Upper lobe of left lung (tissue), 6 donors: ENCODE measurements around the gene SLC25A48. TPM values are rescaled to one million over a fixed set of nuclear protein-coding genes. Genes with fewer than 3 reads are reported as not detected.
A peak's percentile ranks its signal among the peaks of the same experiment; 100 is the strongest.

Source experiments
- ATAC-seq, 2 donors: fragments of 200-7000 bp; cut with Tn5 transposase; one replicate each; pipeline ENCODE4 v1.9.1; 2022; ENCODE audit warnings: mild to moderate bottlenecking in 2 of 2, moderate library complexity in 2 of 2; ENCODE audit not compliant: low FRiP score in 2 of 2
- DNase-seq, 2 donors: peaks; one replicate each; pipeline ENCODE4 v3.0.0-alpha.2; 2019 to 2020
- H3K27ac ChIP-seq, 4 donors: fragments of 200-600 bp; sonication (generic); one replicate each; pipeline ENCODE4 v1.5.1; 2016 to 2019
- H3K27me3 ChIP-seq, 4 donors: fragments of 200-600 bp; sonication (generic); one replicate each; pipeline ENCODE4 v1.5.1; 2017 to 2019
- H3K36me3 ChIP-seq, 4 donors: fragments of 200-600 bp; sonication (generic); one replicate each; pipeline ENCODE4 v1.5.1; 2016 to 2019
- H3K4me1 ChIP-seq, 4 donors: fragments of 200-600 bp; sonication (generic); one replicate each; pipeline ENCODE4 v1.5.1; 2018 to 2019
- H3K4me3 ChIP-seq, 4 donors: fragments of 200-600 bp; sonication (generic); one replicate each; pipeline ENCODE4 v1.5.1; 2017 to 2019; ENCODE audit warnings: mild to moderate bottlenecking in 2 of 4, moderate library complexity in 1 of 4
- H3K9me3 ChIP-seq, 4 donors: fragments of 200-600 bp; sonication (generic); one replicate each; pipeline ENCODE4 v1.5.1; 2018 to 2019
- CTCF ChIP-seq, 6 experiments: fragments of 450-650 bp in 4 of 6; fragments of 200-600 bp in 2 of 6; sonication (generic) in 2 of 6; IDR thresholded peaks; one replicate each; pipeline ENCODE4 v1.5.1; 2016 to 2019; ENCODE audit warnings: antibody characterized with exemption in 6 of 6
- EP300 ChIP-seq, 4 donors: sonication (generic); formaldehyde crosslinking; IDR thresholded peaks; one replicate each; pipeline ENCODE4 v1.5.1; 2017; ENCODE audit warnings: antibody characterized with exemption in 4 of 4, control low read depth in 2 of 4
- POLR2A ChIP-seq, 4 donors: fragments of 450-650 bp; IDR thresholded peaks; one replicate each; pipeline ENCODE4 v1.5.1; 2016 to 2017; ENCODE audit warnings: antibody characterized with exemption in 4 of 4, mild to moderate bottlenecking in 2 of 4
- POLR2AphosphoS5 ChIP-seq, 2 donors: sonication (generic); formaldehyde crosslinking; IDR thresholded peaks; one replicate each; pipeline ENCODE4 v1.5.1; 2017; ENCODE audit warnings: antibody characterized with exemption in 2 of 2
- WGBS, 2 donors: methylation state at CpG; one replicate each; pipeline ENCODE4 v1.1.5; 2017 to 2018; 5-methylcytosine and 5-hydroxymethylcytosine counted together
- total RNA-seq, 6 donors: library from RNA; depleted of rRNA in 4 of 6; stranded (reverse); fragments of >200 nt in 4 of 6; gene quantifications; one replicate each; pipeline versions ENCODE4 v1.1.0 to v1.2.1, GENCODE V29; 2016 to 2021
- donor health status: DM: no; HTN: no; CAD: no; lungs with moderate emphysema.
- donor health status: DM: no; HTN: yes; CAD: no; lungs with severe emphysema.

SLC25A48 gene
- total RNA-seq, 6 donors from 2014 or later, result not detected

GRCh38 chr5:135879591-135879990 is 45.1 kb downstream of the SLC25A48 start:
- Histone ChIP-seq H3K27ac (no peak overlapping the region), H3K9me3 (no peaks in the 10 kb centered on the region), H3K4me1 (peaks cover 0 to 6% (median 0%) of the 10 kb centered on the region in 4 donors), H3K27me3 (no peaks in the 10 kb centered on the region), H3K36me3 (no peaks in the 10 kb centered on the region), H3K4me3 (no peak overlapping the region)
- DNase-seq, result no peak
- TF ChIP-seq POLR2AphosphoS5 (IDR thresholded peaks at IDR 0.05), result no peak
- WGBS, 2 donors, result 81 to 100% methylated on average over 3 of the region's 3 CpGs
- no peak for ATAC-seq

- Histone ChIP-seq H3K4me3 (no peak overlapping the region), H3K27me3 (no peaks in the 10 kb centered on the region), H3K4me1 (peaks cover 0 to 6% (median 0%) of the 10 kb centered on the region in 4 donors), H3K36me3 (no peaks in the 10 kb centered on the region), H3K27ac (no peak overlapping the region), H3K9me3 (no peaks in the 10 kb centered on the region)
- no peak for DNase-seq
- TF ChIP-seq EP300 (IDR thresholded peaks at IDR 0.05), result no peak
- TF ChIP-seq POLR2AphosphoS5 (IDR thresholded peaks at IDR 0.05), result no peak
- no peak for TF ChIP-seq CTCF (IDR thresholded peaks at IDR 0.05)
- TF ChIP-seq POLR2A (IDR thresholded peaks at IDR 0.05), result no peak
- no peak for ATAC-seq
- WGBS, 2 donors, result 74 to 77% methylated on average over 3 of the region's 3 CpGs
These were observed 45.8 kb downstream of the SLC25A48 start for GRCh38 chr5:135880278-135880677.

- Histone ChIP-seq H3K36me3 (no peaks in the 10 kb centered on the region), H3K27ac (no peak overlapping the region), H3K27me3 (no peaks in the 10 kb centered on the region), H3K4me3 (no peak overlapping the region), H3K9me3 (no peaks in the 10 kb centered on the region), H3K4me1 (peaks cover 0 to 6% (median 0%) of the 10 kb centered on the region in 4 donors)
- no peak for ATAC-seq
- TF ChIP-seq POLR2A (IDR thresholded peaks at IDR 0.05) (no peak), CTCF (IDR thresholded peaks at IDR 0.05) (no peak), EP300 (IDR thresholded peaks at IDR 0.05) (no peak), POLR2AphosphoS5 (IDR thresholded peaks at IDR 0.05) (no peak)
- DNase-seq, result no peak
- WGBS, 2 donors, result 69 to 79% methylated on average over 7 of the region's 7 CpGs
These were observed 46.3 kb downstream of the SLC25A48 start for GRCh38 chr5:135880801-135881200.

DNA sequence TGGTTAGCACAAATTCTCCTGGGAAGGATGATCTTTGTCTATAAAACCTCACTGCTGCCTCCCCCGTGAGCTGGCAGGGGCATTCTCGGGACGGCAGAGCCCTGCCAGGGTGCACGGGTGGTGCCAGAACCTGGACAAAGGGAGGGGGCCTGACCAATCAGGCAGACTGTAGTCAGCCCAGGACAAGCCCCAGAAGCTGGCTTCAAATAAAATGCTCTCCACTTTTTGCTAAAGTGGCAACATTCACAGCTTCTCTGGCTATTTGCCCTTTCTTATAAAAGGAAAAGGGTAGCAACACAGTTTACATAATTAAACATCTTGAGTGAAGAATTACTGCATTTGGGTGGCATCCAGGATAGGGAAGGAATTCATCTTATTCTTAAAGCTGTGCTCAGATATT is 46.8 kb downstream of the SLC25A48 start:
- Histone ChIP-seq H3K9me3 (no peaks in the 10 kb centered on the region), H3K4me1 (peaks cover 0 to 6% (median 0%) of the 10 kb centered on the region in 4 donors), H3K27ac (no peak overlapping the region), H3K36me3 (no peaks in the 10 kb centered on the region), H3K4me3 (no peak overlapping the region), H3K27me3 (no peaks in the 10 kb centered on the region)
- DNase-seq, result peak in 1 of 2 donors; percentile 32
- WGBS, 2 donors, result 40 to 53% methylated on average over 2 to 4 of the region's 4 CpGs
- no peak for ATAC-seq
- no peak for TF ChIP-seq POLR2AphosphoS5 (IDR thresholded peaks at IDR 0.05)
- no peak for TF ChIP-seq EP300 (IDR thresholded peaks at IDR 0.05)
- no peak for TF ChIP-seq POLR2A (IDR thresholded peaks at IDR 0.05)
- TF ChIP-seq CTCF (IDR thresholded peaks at IDR 0.05), result no peak

DNA sequence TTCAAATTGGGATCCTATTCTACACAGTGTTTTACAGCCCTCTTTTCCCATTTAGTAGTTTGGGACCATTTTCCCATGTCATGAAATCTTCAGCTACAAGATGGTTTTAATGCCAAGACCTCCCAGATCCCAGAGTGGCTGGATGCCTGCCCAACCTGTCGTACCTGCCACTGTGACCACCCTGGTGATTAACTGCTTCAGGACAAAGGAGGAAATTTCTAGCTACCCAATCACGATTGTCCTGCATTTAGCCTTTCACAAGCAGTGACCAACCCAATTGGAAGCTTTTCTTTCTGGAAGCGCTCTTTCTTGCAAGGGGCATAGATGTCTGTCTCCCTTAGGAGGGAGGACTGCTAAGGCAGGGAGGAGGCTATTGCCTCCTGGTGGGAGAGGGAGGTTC is 47.4 kb downstream of the SLC25A48 start:
- ATAC-seq, result no peak
- TF ChIP-seq POLR2A (IDR thresholded peaks at IDR 0.05) (no peak), POLR2AphosphoS5 (IDR thresholded peaks at IDR 0.05) (no peak), CTCF (IDR thresholded peaks at IDR 0.05) (no peak), EP300 (IDR thresholded peaks at IDR 0.05) (no peak)
- no peak overlapping the region for H3K4me3 ChIP-seq
- 53 to 73% methylated on average over 3 of the region's 3 CpGs for WGBS, 2 donors
- H3K4me1 ChIP-seq, result peaks cover 0 to 6% (median 0%) of the 10 kb centered on the region in 4 donors
- DNase-seq, result no peak
- no peaks in the 10 kb centered on the region for H3K27me3 ChIP-seq
- H3K36me3 ChIP-seq, result no peaks in the 10 kb centered on the region
- no peaks in the 10 kb centered on the region for H3K9me3 ChIP-seq
- no peak overlapping the region for H3K27ac ChIP-seq
